AG04449 (cell line): ENCODE results near the gene CEBPA.
A peak's percentile ranks its signal among the peaks of the same experiment; 100 is the strongest.
"Not testable (repeated sequence)": the region's sequence is repeated elsewhere in the genome, so short reads cannot be mapped to it uniquely, and the experiment has no call there.

Experiments used
- CTCF ChIA-PET: fragments of 350-600 bp; formaldehyde crosslinking; extraction: SDS; loops from one replicate; lab custom pipeline; 2021; ENCODE audit warnings: antibody characterized with exemption; lab: Yijun Ruan, JAX
- POLR2A ChIA-PET: fragments of 400-600, 350-600 bp; formaldehyde crosslinking; extraction: SDS; loops from one replicate; lab custom pipeline; 2020; ENCODE audit warnings: antibody characterized with exemption, inconsistent platforms; lab: Yijun Ruan, JAX
- DNase-seq: peaks from one replicate; pipeline ENCODE4 v3.0.0-alpha.2; 2010; ENCODE audit warnings: low read depth, low spot score
- H3K4me3 ChIP-seq: 2 replicates; pipeline ENCODE4 v1.5.1; 2011; ENCODE audit warnings: low read depth, mild to moderate bottlenecking, control low read depth, low read length
- TF ChIP-seq, protein P1 (sequence below): IDR thresholded peaks from one replicate; pipeline ENCODE4 v1.5.1; 2011; ENCODE audit warnings: mild to moderate bottlenecking, moderate library complexity, low read length, control low read depth, inconsistent platforms; ENCODE audit not compliant: insufficient read depth; ENCODE audit errors: missing control alignments

CEBPA gene

DNA sequence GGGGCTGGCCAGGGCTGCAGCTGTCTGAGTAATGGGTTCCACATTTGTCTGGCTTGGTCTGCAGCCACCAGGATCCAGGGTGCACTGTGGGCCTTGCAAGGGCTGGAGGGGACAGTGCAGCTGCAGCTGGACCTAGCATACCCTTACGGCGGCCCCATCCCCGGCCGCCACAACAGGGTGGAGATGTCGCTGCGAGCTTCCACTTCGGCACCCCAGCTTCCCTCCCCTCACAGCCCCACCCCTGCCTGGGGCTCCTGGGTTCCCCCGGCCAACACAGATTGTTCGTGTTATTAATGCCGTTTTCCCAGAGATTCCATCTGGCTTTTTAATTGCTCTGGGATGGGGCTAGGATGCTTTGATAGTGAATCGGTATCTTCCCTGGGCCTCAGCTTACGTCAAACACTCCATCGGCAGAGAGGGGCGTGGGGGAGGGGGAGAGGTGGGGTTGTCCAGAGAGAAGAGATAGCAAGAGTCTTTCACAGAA is 5.8 kb downstream of the CEBPA start:
- CTCF ChIA-PET: interaction anchor here (0.8 to 1.9 kb wide), 4 partner anchors 12 to 110 kb away, joined by 3 to 5 read pairs (median 3); no protein-coding TSS in a partner anchor
- POLR2A ChIA-PET: no interaction called here
- TF ChIP-seq, protein P1, sequence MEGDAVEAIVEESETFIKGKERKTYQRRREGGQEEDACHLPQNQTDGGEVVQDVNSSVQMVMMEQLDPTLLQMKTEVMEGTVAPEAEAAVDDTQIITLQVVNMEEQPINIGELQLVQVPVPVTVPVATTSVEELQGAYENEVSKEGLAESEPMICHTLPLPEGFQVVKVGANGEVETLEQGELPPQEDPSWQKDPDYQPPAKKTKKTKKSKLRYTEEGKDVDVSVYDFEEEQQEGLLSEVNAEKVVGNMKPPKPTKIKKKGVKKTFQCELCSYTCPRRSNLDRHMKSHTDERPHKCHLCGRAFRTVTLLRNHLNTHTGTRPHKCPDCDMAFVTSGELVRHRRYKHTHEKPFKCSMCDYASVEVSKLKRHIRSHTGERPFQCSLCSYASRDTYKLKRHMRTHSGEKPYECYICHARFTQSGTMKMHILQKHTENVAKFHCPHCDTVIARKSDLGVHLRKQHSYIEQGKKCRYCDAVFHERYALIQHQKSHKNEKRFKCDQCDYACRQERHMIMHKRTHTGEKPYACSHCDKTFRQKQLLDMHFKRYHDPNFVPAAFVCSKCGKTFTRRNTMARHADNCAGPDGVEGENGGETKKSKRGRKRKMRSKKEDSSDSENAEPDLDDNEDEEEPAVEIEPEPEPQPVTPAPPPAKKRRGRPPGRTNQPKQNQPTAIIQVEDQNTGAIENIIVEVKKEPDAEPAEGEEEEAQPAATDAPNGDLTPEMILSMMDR: no peak
- no peak overlapping the region for H3K4me3 ChIP-seq
- peak; percentile 29 for DNase-seq

DNA sequence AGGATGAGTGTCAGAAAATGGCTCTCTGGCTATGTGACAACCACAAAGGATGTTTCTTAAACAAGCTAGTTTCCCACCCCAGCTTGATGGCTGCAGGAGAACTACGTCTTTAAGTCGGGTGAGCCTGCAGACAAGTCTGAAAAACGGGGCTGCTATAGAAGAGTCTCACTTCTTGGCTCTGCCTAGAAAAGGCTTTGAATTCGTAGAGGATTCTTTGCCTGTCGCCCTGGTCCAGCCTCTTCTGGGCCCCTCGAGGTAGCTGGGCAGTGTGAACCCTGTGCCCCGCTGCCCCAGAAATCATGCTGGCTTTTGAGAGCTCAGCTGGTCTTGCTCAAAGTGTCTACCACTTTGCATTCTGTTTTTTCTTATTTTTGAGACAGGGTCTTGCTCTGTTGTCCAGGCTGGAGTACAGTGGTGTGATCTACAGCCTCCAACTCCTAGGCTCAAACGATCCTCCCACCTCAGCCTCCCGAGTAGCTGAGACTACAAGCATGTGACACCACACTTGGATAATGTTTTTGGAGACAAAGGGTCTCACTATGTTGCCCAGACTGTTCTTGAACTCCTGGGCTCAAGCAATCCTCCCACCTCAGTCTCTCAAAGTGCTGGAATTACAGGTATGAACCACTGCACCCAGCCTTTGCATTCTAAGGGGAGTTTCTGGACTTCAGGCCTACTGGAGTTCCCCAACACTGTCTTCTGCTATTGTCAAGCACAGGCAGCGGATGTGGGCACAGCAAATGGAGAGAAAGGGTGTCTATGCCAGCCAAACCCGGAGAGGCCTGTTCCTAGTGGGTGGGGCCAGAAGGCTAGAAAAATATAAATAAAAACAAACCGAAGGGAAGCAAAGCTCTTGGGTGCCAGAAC is 6.5 kb downstream of the CEBPA start:
- POLR2A ChIA-PET: no interaction called here
- CTCF ChIA-PET: interaction anchor here (1.2 to 1.9 kb wide), 2 partner anchors 11 to 107 kb away, joined by 3 to 5 read pairs; no protein-coding TSS in a partner anchor
- TF ChIP-seq, protein P1: no peak
- DNase-seq: no peak
- no peak overlapping the region for H3K4me3 ChIP-seq

DNA sequence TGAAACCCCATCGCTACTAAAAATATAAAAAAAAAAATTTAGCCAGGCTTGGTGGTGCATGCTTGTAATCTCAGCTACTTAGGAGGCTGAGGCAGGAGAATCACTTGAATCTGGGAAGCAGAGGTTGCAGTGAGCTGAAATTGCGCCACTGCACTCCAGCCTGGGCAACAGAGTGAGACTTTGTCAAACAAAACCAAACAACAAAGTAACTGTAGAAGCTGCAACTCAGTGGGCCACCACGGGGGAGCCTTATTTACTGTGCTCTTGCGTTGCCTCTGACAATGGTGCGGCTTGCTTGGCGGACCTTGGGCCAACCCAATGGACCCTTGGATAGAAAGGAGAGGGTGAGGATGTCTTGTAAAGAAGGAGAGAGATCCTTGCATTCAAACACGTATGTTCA is 7.3 kb downstream of the CEBPA start:
- POLR2A ChIA-PET, CTCF ChIA-PET: not testable (repeated sequence)

DNA sequence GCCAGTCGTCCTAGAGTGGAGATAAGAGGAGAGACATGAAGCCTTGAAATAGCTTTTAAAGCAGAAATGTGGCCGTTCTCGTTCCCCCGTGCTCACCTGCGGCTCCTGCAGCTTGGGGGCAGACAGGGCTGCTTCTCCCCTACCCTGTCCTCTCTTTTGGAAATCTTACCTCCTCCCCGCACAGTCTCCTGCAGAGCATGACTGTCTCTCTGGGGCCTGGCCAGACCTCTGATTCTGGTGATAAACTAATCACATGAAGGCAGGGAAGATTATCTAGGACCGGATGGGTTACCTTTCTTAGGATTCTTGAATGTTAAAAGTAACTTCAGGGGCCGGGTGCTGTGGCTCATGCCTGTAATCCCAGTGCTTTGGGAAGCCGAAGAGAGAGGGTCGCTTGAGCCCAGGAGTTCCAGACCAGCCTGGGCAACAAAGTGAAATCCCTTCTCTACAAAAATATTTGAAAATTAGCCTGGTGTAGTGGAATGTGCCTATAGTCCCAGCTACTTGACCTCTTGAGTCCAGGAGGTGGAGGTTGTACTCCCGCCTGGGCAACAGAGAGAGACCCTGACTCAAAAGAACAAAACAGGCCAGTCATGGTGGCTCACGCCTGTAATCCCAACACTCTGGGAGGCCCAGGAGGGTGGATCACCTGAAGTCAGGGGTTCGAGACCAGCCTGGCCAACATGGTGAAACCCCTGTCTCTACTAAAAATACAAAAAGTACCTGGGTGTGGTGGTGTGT is 8.1 kb downstream of the CEBPA start:
- TF ChIP-seq, protein P1: no peak
- DNase-seq: no peak
- H3K4me3 ChIP-seq: no peak overlapping the region
- ChIA-PET POLR2A (no interaction called here), CTCF (interaction anchor here (1.0 kb wide), 1 partner anchor 501 kb away, joined by 3 read pairs; no protein-coding TSS in a partner anchor)

More for the DNA sequence above, 7.3 kb downstream of the CEBPA start:
- not testable (repeated sequence) for H3K4me3 ChIP-seq, DNase-seq

DNA sequence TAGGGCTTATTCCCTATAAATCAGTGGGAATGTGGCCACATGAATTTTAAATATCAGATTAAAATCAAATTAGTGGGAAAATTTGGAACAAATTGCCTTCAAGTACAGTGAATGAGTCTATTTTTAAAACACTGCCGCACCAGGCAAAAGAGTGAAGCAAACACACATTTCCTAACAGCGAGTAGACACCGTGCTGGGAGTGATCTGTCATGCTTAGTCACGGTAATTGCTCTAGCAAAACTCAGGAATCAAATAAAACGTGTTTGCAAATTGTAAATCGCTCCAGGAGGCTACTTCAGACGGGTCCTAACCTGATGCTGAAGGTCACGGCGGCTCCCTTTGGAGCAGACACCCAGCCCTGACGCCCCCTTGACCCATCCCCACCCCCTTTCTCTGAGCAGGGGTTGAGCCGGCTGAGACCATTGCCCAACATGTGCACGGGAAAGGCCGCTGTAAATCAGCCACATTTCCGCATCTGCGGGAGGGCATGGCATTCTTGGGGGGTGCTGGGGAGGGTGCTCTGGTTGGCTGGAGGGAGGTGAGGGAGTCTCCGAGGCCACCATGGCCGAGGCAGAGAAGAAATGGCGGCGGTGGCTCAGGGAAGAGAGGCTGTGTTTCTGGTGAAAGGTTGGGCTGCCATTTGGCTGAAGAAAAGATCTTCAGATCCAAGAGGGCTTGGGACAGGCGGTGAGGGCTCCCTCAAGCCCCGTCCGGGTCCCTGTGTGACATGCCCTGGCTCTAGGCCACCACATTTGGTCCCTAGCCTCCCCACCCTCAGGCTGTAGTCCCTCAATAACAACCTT is 8.9 kb downstream of the CEBPA start:
- DNase-seq: peak; percentile 45
- POLR2A ChIA-PET: interaction anchor here (1.1 kb wide), 1 partner anchor 8 kb away, joined by 3 read pairs; no protein-coding TSS in a partner anchor
- H3K4me3 ChIP-seq: no peak overlapping the region
- TF ChIP-seq, protein P1: no peak
- CTCF ChIA-PET: interaction anchor here (1.0 to 1.4 kb wide), 2 partner anchors 113 to 501 kb away, joined by 3 to 5 read pairs; no protein-coding TSS in a partner anchor
